Spleen (tissue), 7 donors: ENCODE measurements around the gene FAHD1.

ENCODE experiments used
- POLR2A ChIP-seq, 3 donors: fragments of 450-650 bp; IDR thresholded peaks; one replicate each; pipeline ENCODE4 v1.5.1; 2017; ENCODE audit warnings: antibody characterized with exemption in 3 of 3, mild to moderate bottlenecking in 1 of 3
- POLR2AphosphoS5 ChIP-seq, 3 donors: sonication (generic); formaldehyde crosslinking; IDR thresholded peaks; one replicate each; pipeline ENCODE4 v1.5.1; 2017; ENCODE audit warnings: antibody characterized with exemption in 3 of 3
- TF ChIP-seq, protein P1 (sequence below), 11 experiments: fragments of 200-600 bp in 7 of 11; fragments of 450-650 bp in 4 of 11; sonication (generic) in 4 of 11; IDR thresholded peaks in 8 of 11; conservative IDR thresholded peaks in 3 of 11; 1 replicate in 7 of 11; 2 replicates in 4 of 11; pipeline versions ENCODE4 v1.4.0 to v1.8.0; 2016 to 2021; ENCODE audit warnings: antibody characterized with exemption in 11 of 11, inconsistent platforms in 4 of 11, mild to moderate bottlenecking in 1 of 11
- donor health status: DM: no; HTN: no; CAD: no; lungs with moderate emphysema.
- donor health status: DM: no; HTN: no; CAD: no.
- donor health status: DM: no; HTN: no; CAD: no.

DNA sequence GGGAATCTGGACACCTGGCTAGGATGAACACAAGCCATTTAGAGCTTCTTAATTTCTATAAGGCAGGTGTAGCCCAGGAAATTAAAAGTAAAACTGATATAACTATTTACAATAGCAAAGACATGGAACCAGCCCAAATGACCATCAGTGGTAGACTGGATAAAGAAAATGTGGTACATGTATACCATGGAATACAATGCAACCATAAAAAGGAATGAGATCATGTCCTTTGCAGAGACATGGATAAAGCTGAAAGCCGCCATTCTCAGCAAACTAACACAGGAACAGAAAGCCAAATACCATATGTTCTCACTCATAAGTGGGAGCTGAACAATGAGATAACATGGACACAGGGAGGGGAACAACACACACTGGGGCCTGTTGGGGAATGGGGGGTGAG, 19.4 kb downstream of the FAHD1 start:
- TF ChIP-seq POLR2A (IDR thresholded peaks at IDR 0.05) (no peak), POLR2AphosphoS5 (IDR thresholded peaks at IDR 0.05) (no peak)
- TF ChIP-seq, protein P1, sequence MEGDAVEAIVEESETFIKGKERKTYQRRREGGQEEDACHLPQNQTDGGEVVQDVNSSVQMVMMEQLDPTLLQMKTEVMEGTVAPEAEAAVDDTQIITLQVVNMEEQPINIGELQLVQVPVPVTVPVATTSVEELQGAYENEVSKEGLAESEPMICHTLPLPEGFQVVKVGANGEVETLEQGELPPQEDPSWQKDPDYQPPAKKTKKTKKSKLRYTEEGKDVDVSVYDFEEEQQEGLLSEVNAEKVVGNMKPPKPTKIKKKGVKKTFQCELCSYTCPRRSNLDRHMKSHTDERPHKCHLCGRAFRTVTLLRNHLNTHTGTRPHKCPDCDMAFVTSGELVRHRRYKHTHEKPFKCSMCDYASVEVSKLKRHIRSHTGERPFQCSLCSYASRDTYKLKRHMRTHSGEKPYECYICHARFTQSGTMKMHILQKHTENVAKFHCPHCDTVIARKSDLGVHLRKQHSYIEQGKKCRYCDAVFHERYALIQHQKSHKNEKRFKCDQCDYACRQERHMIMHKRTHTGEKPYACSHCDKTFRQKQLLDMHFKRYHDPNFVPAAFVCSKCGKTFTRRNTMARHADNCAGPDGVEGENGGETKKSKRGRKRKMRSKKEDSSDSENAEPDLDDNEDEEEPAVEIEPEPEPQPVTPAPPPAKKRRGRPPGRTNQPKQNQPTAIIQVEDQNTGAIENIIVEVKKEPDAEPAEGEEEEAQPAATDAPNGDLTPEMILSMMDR (IDR thresholded peaks at IDR 0.05 in 8 of 11, conservative IDR thresholded peaks at IDR 0.05 in 3 of 11) = no peak
